ENCODE results near the gene LGALS3BP. TPM values are rescaled to one million over a fixed set of nuclear protein-coding genes. Genes with fewer than 3 reads are reported as not detected.

LGALS3BP gene
- total RNA-seq, 2 experiments from 2014 or later, result 64.4 to 71.2 TPM

GRCh38 chr17:79010304-79010646 is 30.6 kb upstream of the LGALS3BP start:
- no peak for DNase-seq
- H3K36me3 Mint-ChIP-seq (ENCODE audit: low read depth), result peaks cover 9% of the 10 kb centered on the region
- peaks cover 38% of the 10 kb centered on the region for H3K4me1 Mint-ChIP-seq
- peak overlapping the region; percentile 78 for H3K4me3 Mint-ChIP-seq
- CTCF ChIA-PET, result interaction anchor here (0.5 kb wide), 1 partner anchor 445 kb away, joined by 3 read pairs; no protein-coding TSS in a partner anchor
- no peak for ATAC-seq
- POLR2A ChIA-PET, result no interaction called here
- peak overlapping the region; percentile 88 for H3K27ac Mint-ChIP-seq
- H3K9me3 Mint-ChIP-seq (ENCODE audit: low read depth), result peaks cover 2% of the 10 kb centered on the region
- H3K27me3 Mint-ChIP-seq, result peaks cover 2% of the 10 kb centered on the region
- intact Hi-C loops (cut with DNase I, micrococcal nuclease), result no loop called here

GRCh38 chr17:79009397-79010303 is 29.9 kb upstream of the LGALS3BP start, which contains the start of gene CANT1:
Gene CANT1 (minus strand): TSS chr17:79009764. CDS start chr17:78997622, 12,142 bp downstream.
- H3K27ac Mint-ChIP-seq, result peak within 1 kb of the TSS; percentile 88
- intact Hi-C loops (cut with DNase I, micrococcal nuclease), result loop anchor here in 1 of 2 experiments (1.0 kb wide), 3 partner anchors 65 to 795 kb away; partner anchors contain the start of genes BIRC5, ENGASE and USP36
- ATAC-seq (peak; percentile 97), DNase-seq (peak; percentile 90)
- H3K4me3 Mint-ChIP-seq, result peak within 1 kb of the TSS; percentile 78
- peaks cover 40% of the 10 kb centered on the region for H3K4me1 Mint-ChIP-seq
- H3K9me3 Mint-ChIP-seq (ENCODE audit: low read depth), result peaks cover 2% of the 10 kb centered on the region
- ChIA-PET POLR2A (interaction anchor here (0.6 kb wide), 2 partner anchors 30 to 34 kb away, joined by 3 to 5 read pairs; no protein-coding TSS in a partner anchor), CTCF (interaction anchor here (0.5 kb wide), 1 partner anchor 445 kb away, joined by 3 read pairs; no protein-coding TSS in a partner anchor)
- peaks cover 2% of the 10 kb centered on the region for H3K27me3 Mint-ChIP-seq
- H3K36me3 Mint-ChIP-seq (ENCODE audit: low read depth), result peaks cover 9% of the 10 kb centered on the region

- Mint-ChIP-seq H3K4me1 (peaks cover 40% of the 10 kb centered on the region), H3K36me3 (ENCODE audit: low read depth) (peaks cover 9% of the 10 kb centered on the region), H3K27ac (peak overlapping the region; percentile 77), H3K9me3 (ENCODE audit: low read depth) (no peaks in the 10 kb centered on the region), H3K27me3 (no peaks in the 10 kb centered on the region), H3K4me3 (peak overlapping the region; percentile 78)
- intact Hi-C loops (cut with DNase I, micrococcal nuclease), result loop anchor here in 1 of 2 experiments (1.0 kb wide), 3 partner anchors 65 to 795 kb away; partner anchors contain the start of genes BIRC5, ENGASE and USP36
- POLR2A ChIA-PET, result interaction anchor here (0.6 kb wide), 2 partner anchors 30 to 33 kb away, joined by 3 to 5 read pairs; no protein-coding TSS in a partner anchor
- DNase-seq, result no peak
- ATAC-seq, result peak; percentile 7
- CTCF ChIA-PET, result no interaction called here
Measured at GRCh38 chr17:79008666-79009387, 29.1 kb upstream of the LGALS3BP start.

- POLR2A ChIA-PET, result interaction anchor here (0.7 kb wide), 1 partner anchor 253 kb away, joined by 4 read pairs; no protein-coding TSS in a partner anchor
- no peaks in the 10 kb centered on the region for H3K27me3 Mint-ChIP-seq
- intact Hi-C loops (cut with DNase I, micrococcal nuclease), result no loop called here
- CTCF ChIA-PET, result no interaction called here
- H3K27ac Mint-ChIP-seq, result peak overlapping the region; percentile 77
- H3K36me3 Mint-ChIP-seq (ENCODE audit: low read depth), result peaks cover 9% of the 10 kb centered on the region
- peaks cover 43% of the 10 kb centered on the region for H3K4me1 Mint-ChIP-seq
- DNase-seq (no peak), ATAC-seq (no peak)
- peak overlapping the region; percentile 78 for H3K4me3 Mint-ChIP-seq
- H3K9me3 Mint-ChIP-seq (ENCODE audit: low read depth), result no peaks in the 10 kb centered on the region
Measured at GRCh38 chr17:79007504-79008381, 28.0 kb upstream of the LGALS3BP start.

- ATAC-seq (no peak), DNase-seq (no peak)
- ChIA-PET CTCF (interaction anchor here (0.8 kb wide), 1 partner anchor 21 kb away, joined by 3 read pairs; no protein-coding TSS in a partner anchor), POLR2A (interaction anchor here (1.0 kb wide), 1 partner anchor 41 kb away, joined by 3 read pairs; no protein-coding TSS in a partner anchor)
- Mint-ChIP-seq H3K36me3 (ENCODE audit: low read depth) (peaks cover 9% of the 10 kb centered on the region), H3K27me3 (no peaks in the 10 kb centered on the region), H3K4me3 (peak overlapping the region; percentile 78), H3K27ac (peak overlapping the region; percentile 9), H3K4me1 (peaks cover 46% of the 10 kb centered on the region), H3K9me3 (ENCODE audit: low read depth) (no peaks in the 10 kb centered on the region)
- intact Hi-C loops (cut with DNase I, micrococcal nuclease), result no loop called here
Measured at GRCh38 chr17:79006794-79007503, 27.2 kb upstream of the LGALS3BP start.

GRCh38 chr17:79006046-79006445 is 26.3 kb upstream of the LGALS3BP start:
- peak overlapping the region; percentile 62 for H3K27ac Mint-ChIP-seq
- DNase-seq (no peak), ATAC-seq (no peak)
- POLR2A ChIA-PET, result interaction anchor here (1.0 kb wide), 1 partner anchor 40 kb away, joined by 3 read pairs; no protein-coding TSS in a partner anchor
- H3K9me3 Mint-ChIP-seq (ENCODE audit: low read depth), result no peaks in the 10 kb centered on the region
- H3K4me3 Mint-ChIP-seq, result peak overlapping the region; percentile 5
- H3K27me3 Mint-ChIP-seq, result no peaks in the 10 kb centered on the region
- intact Hi-C loops (cut with DNase I, micrococcal nuclease), result no loop called here
- peaks cover 46% of the 10 kb centered on the region for H3K4me1 Mint-ChIP-seq
- CTCF ChIA-PET, result interaction anchor here (0.5 to 1.3 kb wide), 3 partner anchors 31 to 35 kb away, joined by 3 to 5 read pairs (median 4); no protein-coding TSS in a partner anchor
- peaks cover 9% of the 10 kb centered on the region for H3K36me3 Mint-ChIP-seq (ENCODE audit: low read depth)

- intact Hi-C loops (cut with DNase I, micrococcal nuclease), result no loop called here
- CTCF ChIA-PET, result interaction anchor here (0.5 to 1.3 kb wide), 3 partner anchors 32 to 36 kb away, joined by 3 to 5 read pairs (median 4); no protein-coding TSS in a partner anchor
- DNase-seq, result no peak
- Mint-ChIP-seq H3K36me3 (ENCODE audit: low read depth) (peaks cover 11% of the 10 kb centered on the region), H3K27ac (peak overlapping the region; percentile 62), H3K4me3 (no peak overlapping the region), H3K9me3 (ENCODE audit: low read depth) (no peaks in the 10 kb centered on the region), H3K4me1 (peaks cover 43% of the 10 kb centered on the region), H3K27me3 (no peaks in the 10 kb centered on the region)
- ATAC-seq, result no peak
- POLR2A ChIA-PET, result interaction anchor here (0.5 kb wide), 1 partner anchor 17 kb away, joined by 3 read pairs; no protein-coding TSS in a partner anchor
Measured at GRCh38 chr17:79005063-79005861, 25.5 kb upstream of the LGALS3BP start.

GRCh38 chr17:79003661-79004411 is 24.1 kb upstream of the LGALS3BP start:
- no peaks in the 10 kb centered on the region for H3K9me3 Mint-ChIP-seq (ENCODE audit: low read depth)

More at GRCh38 chr17:79003661-79004411, 24.1 kb upstream of the LGALS3BP start:
- peaks cover 13% of the 10 kb centered on the region for H3K36me3 Mint-ChIP-seq (ENCODE audit: low read depth)
- DNase-seq (no peak), ATAC-seq (no peak)
- no peak overlapping the region for H3K4me3 Mint-ChIP-seq
- H3K4me1 Mint-ChIP-seq, result peaks cover 42% of the 10 kb centered on the region
- ChIA-PET POLR2A (interaction anchor here (0.6 kb wide), 1 partner anchor 1430 kb away, joined by 3 read pairs; no protein-coding TSS in a partner anchor), CTCF (interaction anchor here (1.4 kb wide), 1 partner anchor 15 kb away, joined by 3 read pairs; no protein-coding TSS in a partner anchor)
- intact Hi-C loops (cut with DNase I, micrococcal nuclease), result no loop called here
- H3K27ac Mint-ChIP-seq, result no peak overlapping the region
- H3K27me3 Mint-ChIP-seq, result no peaks in the 10 kb centered on the region
